Endothelial cell of umbilical vein (primary cell): ENCODE results near the gene CCDC150. TPM values are rescaled to one million over a fixed set of nuclear protein-coding genes. Genes with fewer than 3 reads are reported as not detected.

Experiments
- BruUV-seq: library from RNA; stranded (reverse); fragments of 400-500 nt; replicated peaks from 2 replicates; lab custom pipeline; 2021; lab: Mats Ljungman, UMichigan
- CTCF ChIA-PET: fragments of 300-600, 350-600 bp; sonication (Branson Sonifier 250); formaldehyde crosslinking; loops from one replicate; lab custom pipeline; 2021; ENCODE audit warnings: antibody characterized with exemption, inconsistent platforms; lab: Charles Lee
- POLR2A ChIA-PET: fragments of 300-600, 350-600 bp; sonication (Branson Sonifier 250); formaldehyde crosslinking; loops from one replicate; lab custom pipeline; 2021; ENCODE audit warnings: antibody characterized with exemption, inconsistent platforms; lab: Charles Lee
- DNase-seq: peaks from one replicate; pipeline ENCODE4 v3.0.0-alpha.2; 2011; ENCODE audit warnings: low read depth, low spot score
- FAIRE-seq: peaks from 2 replicates; lab custom pipeline; 2011; peaks lifted over from hg19 to GRCh38; lab: Jason Lieb, UNC
- H2AFZ ChIP-seq: 2 replicates; pipeline ENCODE4 v1.6.0; 2012; ENCODE audit warnings: low read depth, low read length, control low read depth, inconsistent platforms
- H3K27ac ChIP-seq: 2 replicates; pipeline ENCODE4 v1.5.1; 2011; ENCODE audit warnings: low read depth, mild to moderate bottlenecking, control low read depth, low read length, moderate library complexity; ENCODE audit not compliant: insufficient read depth
- H3K27me3 ChIP-seq, 2 experiments: 2 replicates each; pipeline versions ENCODE4 v1.6.0 to v1.6.1; 2011; ENCODE audit warnings: low read length in 2 of 2, mixed read lengths in 1 of 2; ENCODE audit not compliant: control insufficient read depth in 2 of 2, insufficient read depth in 2 of 2
- H3K36me3 ChIP-seq, 2 experiments: 2 replicates in 1 of 2; 3 replicates in 1 of 2; pipeline ENCODE4 v1.5.1; 2011; ENCODE audit warnings: low read length in 2 of 2, mild to moderate bottlenecking in 1 of 2, moderate library complexity in 1 of 2; ENCODE audit not compliant: control insufficient read depth in 2 of 2, insufficient read depth in 2 of 2; ENCODE audit errors: extremely low read depth in 1 of 2
- H3K4me1 ChIP-seq: 3 replicates; pipeline ENCODE4 v1.5.1; 2011; ENCODE audit warnings: mild to moderate bottlenecking, low read length; ENCODE audit not compliant: control insufficient read depth, insufficient read depth; ENCODE audit errors: extremely low read depth
- H3K4me2 ChIP-seq: 2 replicates; pipeline ENCODE4 v1.6.1; 2011; ENCODE audit warnings: low read length, control low read depth, mixed read lengths; ENCODE audit not compliant: insufficient read depth
- H3K4me3 ChIP-seq, 3 experiments: fragments of 200-600 bp in 1 of 3; sonication (generic), shearing (Covaris generic) in 1 of 3; replicated peaks in 1 of 3; 2 replicates each; pipeline ENCODE4 v1.5.1; 2011 to 2016; ENCODE audit warnings: control low read depth in 3 of 3, low read length in 3 of 3, mild to moderate bottlenecking in 2 of 3, inconsistent platforms in 1 of 3, low read depth in 1 of 3, moderate library complexity in 1 of 3; ENCODE audit not compliant: insufficient read depth in 1 of 3
- H3K79me2 ChIP-seq: 2 replicates; pipeline ENCODE4 v1.6.0; 2012; ENCODE audit warnings: low read length, inconsistent platforms; ENCODE audit not compliant: control insufficient read depth, insufficient read depth
- H3K9ac ChIP-seq: replicated peaks from 2 replicates; pipeline ENCODE3; 2011; ENCODE audit warnings: low read length, control low read depth; ENCODE audit not compliant: insufficient read depth; ENCODE audit errors: extremely low read depth
- H3K9me1 ChIP-seq: replicated peaks from 3 replicates; pipeline ENCODE4 v1.6.0; 2011; ENCODE audit warnings: mild to moderate bottlenecking, low read length; ENCODE audit not compliant: control insufficient read depth, insufficient read depth; ENCODE audit errors: extremely low read depth
- H3K9me3 ChIP-seq: replicated peaks from 2 replicates; pipeline ENCODE4 v1.5.1; 2012; ENCODE audit warnings: low read length, inconsistent platforms; ENCODE audit not compliant: control insufficient read depth, insufficient read depth
- H4K20me1 ChIP-seq: replicated peaks from 2 replicates; pipeline ENCODE3; 2011; ENCODE audit warnings: mild to moderate bottlenecking, low read length; ENCODE audit not compliant: control insufficient read depth, insufficient read depth; ENCODE audit errors: extremely low read depth
- CTCF ChIP-seq, 2 donors: IDR thresholded peaks; 1 replicate in 1 of 2; 2 replicates in 1 of 2; pipeline ENCODE4 v1.5.1; 2011; ENCODE audit warnings: low read length in 2 of 2, mild to moderate bottlenecking in 2 of 2, moderate library complexity in 2 of 2, control low read depth in 1 of 2, inconsistent platforms in 1 of 2, low read depth in 1 of 2; ENCODE audit not compliant: insufficient read depth in 1 of 2; ENCODE audit errors: extremely low read depth in 1 of 2
- EZH2 ChIP-seq: IDR thresholded peaks from 2 replicates; pipeline ENCODE4 v1.6.1; 2012; ENCODE audit warnings: borderline replicate concordance, low read depth, mild to moderate bottlenecking, moderate library complexity, low read length, inconsistent platforms; ENCODE audit not compliant: severe bottlenecking
- FOS ChIP-seq: IDR thresholded peaks from 2 replicates; pipeline ENCODE4 v1.6.1; 2011; ENCODE audit warnings: mild to moderate bottlenecking, low read length, moderate library complexity, borderline replicate concordance; ENCODE audit not compliant: insufficient read depth
- GATA2 ChIP-seq: IDR thresholded peaks from 2 replicates; pipeline ENCODE4 v1.7.0; 2011; ENCODE audit warnings: low read depth, mild to moderate bottlenecking, moderate library complexity, mixed read lengths, low read length; ENCODE audit not compliant: insufficient read length, insufficient read depth
- JUN ChIP-seq: IDR thresholded peaks from 2 replicates; pipeline ENCODE4 v1.6.1; 2011; ENCODE audit warnings: borderline replicate concordance, low read depth; ENCODE audit not compliant: insufficient read length, insufficient read depth
- MAX ChIP-seq: IDR thresholded peaks from 2 replicates; pipeline ENCODE4 v1.6.1; 2011; ENCODE audit not compliant: insufficient read depth, insufficient read length
- MYC ChIP-seq: IDR thresholded peaks from one replicate; pipeline ENCODE4 v1.6.1; 2011; ENCODE audit warnings: mild to moderate bottlenecking, low read depth, low read length
- POLR2A ChIP-seq: IDR thresholded peaks from 2 replicates; pipeline ENCODE4 v1.6.1; 2012; ENCODE audit warnings: low read depth, mild to moderate bottlenecking, control low read depth, low read length
- POLR2AphosphoS5 ChIP-seq: IDR thresholded peaks from 2 replicates; pipeline ENCODE4 v1.6.1; 2012; ENCODE audit warnings: low read depth, mild to moderate bottlenecking, control low read depth, low read length, moderate library complexity; ENCODE audit not compliant: insufficient read depth
- dilution Hi-C: fragments of 300-500 bp; cut with MboI; formaldehyde crosslinking; loops from one replicate; pipeline ENCODE4 v1.15.0; 2019; ENCODE audit warnings: low sequenced_read_pairs; ENCODE audit not compliant: extremely low pct_ligation_motif_present
- intact Hi-C: fragments of 100-400 bp; cut with micrococcal nuclease; formaldehyde crosslinking; loops from one replicate; pipeline ENCODE4 v1.10.0; 2022
- polyA plus RNA-seq, 4 experiments: library from polyadenylated mRNA; depleted of rRNA in 3 of 4; stranded (reverse) in 3 of 4; unstranded in 1 of 4; fragments of >200 nt; gene quantifications; 2 replicates each; pipeline versions ENCODE4 v1.2.1 to v1.2.3, GENCODE V29; 2011 to 2012; ENCODE audit warnings: missing spikeins in 1 of 4
- total RNA-seq: library from RNA; stranded (reverse); gene quantifications from 2 replicates; pipeline ENCODE4 v1.2.3, GENCODE V29; 2021

Gene CCDC150
- total and polyA plus RNA-seq, 2 donors (not counting 3 experiments of a cell fraction or from before 2014, with no cell fraction given) = 1.7 to 19.9 TPM

- BruUV-seq = no TSS peak
- Histone ChIP-seq H3K9me3 (no peaks in the 10 kb centered on the region), H2AFZ (no peak overlapping the region), H4K20me1 (no peaks in the 10 kb centered on the region), H3K9me1 (no peaks in the 10 kb centered on the region), H3K4me1 (no peaks in the 10 kb centered on the region), H3K36me3 (no peaks in the 10 kb centered on the region), H3K4me3 (no peak overlapping the region), H3K27ac (no peak overlapping the region), H3K79me2 (no peaks in the 10 kb centered on the region), H3K27me3 (no peaks in the 10 kb centered on the region), H3K4me2 (no peak overlapping the region), H3K9ac (no peak overlapping the region)
- no peak for FAIRE-seq
- no peak for DNase-seq
- ChIA-PET CTCF (interaction anchor here (3.8 kb wide), 1 partner anchor 8 kb away, joined by 27 read pairs; no protein-coding TSS in a partner anchor), POLR2A (no interaction called here)
- dilution Hi-C loops = no loop called here
- no peak for TF ChIP-seq MAX
- no peak for TF ChIP-seq MYC
- no peak for TF ChIP-seq CTCF (IDR thresholded peaks at IDR 0.05; ENCODE audit: extremely low read depth in 1 of 2, insufficient read depth in 1 of 2, low read depth in 1 of 2, low read length in 2 of 2)
- TF ChIP-seq EZH2 = no peak
- TF ChIP-seq FOS = no peak
- TF ChIP-seq POLR2A = no peak
- TF ChIP-seq JUN = no peak
- TF ChIP-seq GATA2 = no peak
- TF ChIP-seq POLR2AphosphoS5 = no peak
- intact Hi-C loops = no loop called here
Measured at GRCh38 chr2:196742685-196743084, 103.2 kb downstream of the CCDC150 start.
